H9 (cell line): ENCODE data around the gene MSL2. TPM values are rescaled to one million over a fixed set of nuclear protein-coding genes. Genes with fewer than 3 reads are reported as not detected.

Experiments
- DNase-seq: peaks from one replicate; pipeline ENCODE4 v3.0.0-alpha.2; 2017
- H2AFZ ChIP-seq: one replicate; pipeline ENCODE4 v1.6.1; 2013; ENCODE audit warnings: mild to moderate bottlenecking, low read length, control low read depth, moderate library complexity
- H2AK5ac ChIP-seq: 2 replicates; pipeline ENCODE4 v1.6.1; 2013; ENCODE audit warnings: low read length, control low read depth, mixed read lengths; ENCODE audit not compliant: insufficient read length
- H2BK120ac ChIP-seq: one replicate; pipeline ENCODE4 v1.6.1; 2013; ENCODE audit warnings: low read depth, mild to moderate bottlenecking, low read length, control low read depth, inconsistent platforms; ENCODE audit not compliant: poor library complexity, severe bottlenecking
- H2BK12ac ChIP-seq: 2 replicates; pipeline ENCODE4 v1.6.1; 2013; ENCODE audit warnings: low read length, control low read depth, mixed read lengths, low read depth; ENCODE audit not compliant: insufficient read length
- H2BK15ac ChIP-seq: 2 replicates; pipeline ENCODE4 v1.6.1; 2013; ENCODE audit warnings: low read depth, low read length, control low read depth
- H2BK20ac ChIP-seq: one replicate; pipeline ENCODE4 v1.6.1; 2013; ENCODE audit warnings: low read depth, mild to moderate bottlenecking, low read length, control low read depth, inconsistent platforms; ENCODE audit not compliant: poor library complexity, severe bottlenecking
- H2BK5ac ChIP-seq: 2 replicates; pipeline ENCODE4 v1.6.1; 2013; ENCODE audit warnings: low read length, control low read depth, mixed read lengths; ENCODE audit not compliant: insufficient read length
- H3K14ac ChIP-seq: 2 replicates; pipeline ENCODE4 v1.6.1; 2013; ENCODE audit warnings: low read length, control low read depth; ENCODE audit not compliant: insufficient read depth
- H3K18ac ChIP-seq: 2 replicates; pipeline ENCODE4 v1.6.1; 2013; ENCODE audit warnings: low read depth, mild to moderate bottlenecking, mixed read lengths, low read length, control low read depth; ENCODE audit not compliant: insufficient read length
- H3K23ac ChIP-seq: 2 replicates; pipeline ENCODE4 v1.6.1; 2013; ENCODE audit warnings: low read length, control low read depth, mixed read lengths, low read depth; ENCODE audit not compliant: insufficient read length
- H3K23me2 ChIP-seq: 2 replicates; pipeline ENCODE4 v1.6.1; 2013; ENCODE audit warnings: low read depth, mild to moderate bottlenecking, mixed read lengths, low read length, control low read depth; ENCODE audit not compliant: insufficient read length, poor library complexity, severe bottlenecking
- H3K27ac ChIP-seq: 2 replicates; pipeline ENCODE4 v1.5.1; 2013; ENCODE audit warnings: low read length, control low read depth, mixed read lengths, low read depth; ENCODE audit not compliant: insufficient read length
- H3K27me3 ChIP-seq: 2 replicates; pipeline ENCODE4 v1.6.1; 2013; ENCODE audit warnings: low read length, control low read depth, inconsistent platforms; ENCODE audit not compliant: insufficient read depth
- H3K4ac ChIP-seq: 2 replicates; pipeline ENCODE4 v1.6.1; 2013; ENCODE audit warnings: low read depth, mild to moderate bottlenecking, control low read depth, inconsistent platforms, low read length, moderate library complexity
- H3K4me1 ChIP-seq: 2 replicates; pipeline ENCODE4 v1.6.1; 2013; ENCODE audit warnings: low read length, control low read depth, inconsistent platforms; ENCODE audit not compliant: insufficient read depth
- H3K4me2 ChIP-seq: 2 replicates; pipeline ENCODE4 v1.6.1; 2013; ENCODE audit warnings: low read length, control low read depth, mixed read lengths; ENCODE audit not compliant: insufficient read length, insufficient read depth
- H3K56ac ChIP-seq: 2 replicates; pipeline ENCODE4 v1.6.1; 2013; ENCODE audit warnings: low read depth, mild to moderate bottlenecking, mixed read lengths, low read length, control low read depth; ENCODE audit not compliant: insufficient read length
- H3K79me1 ChIP-seq: 2 replicates; pipeline ENCODE4 v1.6.1; 2013; ENCODE audit warnings: low read depth, mild to moderate bottlenecking, moderate library complexity, low read length, control low read depth, inconsistent platforms; ENCODE audit not compliant: insufficient read depth, poor library complexity, severe bottlenecking
- H3K79me2 ChIP-seq: 2 replicates; pipeline ENCODE4 v1.6.1; 2013; ENCODE audit warnings: low read length, control low read depth, inconsistent platforms; ENCODE audit not compliant: insufficient read depth
- H3K9ac ChIP-seq: 2 replicates; pipeline ENCODE4 v1.6.1; 2013; ENCODE audit warnings: low read length, control low read depth, mixed read lengths; ENCODE audit not compliant: insufficient read length; ENCODE audit errors: extremely low read depth
- H3K9me3 ChIP-seq: one replicate; pipeline ENCODE4 v1.6.1; 2013; ENCODE audit warnings: low read depth, low read length, inconsistent platforms; ENCODE audit not compliant: control insufficient read depth
- H3T11ph ChIP-seq: one replicate; pipeline ENCODE4 v1.6.1; 2013; ENCODE audit warnings: mild to moderate bottlenecking, low read length, control low read depth, inconsistent platforms
- H4K20me1 ChIP-seq: one replicate; pipeline ENCODE4 v1.6.1; 2013; ENCODE audit not compliant: control insufficient read depth, insufficient read length, insufficient read depth
- H4K5ac ChIP-seq: 2 replicates; pipeline ENCODE4 v1.6.1; 2013; ENCODE audit warnings: low read depth, mild to moderate bottlenecking, mixed read lengths, low read length, control low read depth; ENCODE audit not compliant: insufficient read length
- H4K8ac ChIP-seq: replicated peaks from 2 replicates; pipeline ENCODE4 v1.6.1; 2013; ENCODE audit warnings: low read length, control low read depth, mixed read lengths, low read depth; ENCODE audit not compliant: insufficient read length
- H4K91ac ChIP-seq: 2 replicates; pipeline ENCODE4 v1.6.1; 2013; ENCODE audit warnings: low read depth, mild to moderate bottlenecking, moderate library complexity, mixed read lengths, low read length, control low read depth; ENCODE audit not compliant: insufficient read length
- H3K27ac Mint-ChIP-seq, 3 experiments: 2 replicates in 2 of 3; 3 replicates in 1 of 3; pipeline ENCODE4 v1.8.0; 2020 to 2021; ENCODE audit warnings: mixed read lengths in 3 of 3, mild to moderate bottlenecking in 1 of 3, moderate library complexity in 1 of 3
- H3K27me3 Mint-ChIP-seq: 2 replicates; pipeline ENCODE4 v1.8.0; 2021; ENCODE audit warnings: low read depth, mild to moderate bottlenecking, moderate library complexity, mixed read lengths
- H3K36me3 Mint-ChIP-seq, 3 experiments: 2 replicates in 2 of 3; 3 replicates in 1 of 3; pipeline ENCODE4 v1.8.0; 2020 to 2021; ENCODE audit warnings: low read depth in 3 of 3, mixed read lengths in 3 of 3; ENCODE audit not compliant: insufficient read depth in 1 of 3
- H3K4me1 Mint-ChIP-seq, 2 experiments: 2 replicates each; pipeline ENCODE4 v1.8.0; 2020; ENCODE audit warnings: mixed read lengths in 2 of 2
- H3K4me3 Mint-ChIP-seq, 2 experiments: 2 replicates in 1 of 2; 3 replicates in 1 of 2; pipeline ENCODE4 v1.8.0; 2020 to 2021; ENCODE audit warnings: mild to moderate bottlenecking in 2 of 2, mixed read lengths in 2 of 2, moderate library complexity in 1 of 2
- H3K9me3 Mint-ChIP-seq, 2 experiments: 2 replicates in 1 of 2; 3 replicates in 1 of 2; pipeline ENCODE4 v1.8.0; 2020; ENCODE audit warnings: mild to moderate bottlenecking in 2 of 2, mixed read lengths in 2 of 2, moderate library complexity in 1 of 2
- total RNA-seq: library from RNA; stranded (reverse); gene quantifications from 2 replicates; pipeline ENCODE4 v1.2.1, GENCODE V29; 2021
- TF ChIP-seq, protein P1 (sequence below): fragments of 200-600 bp; sonication (generic); conservative IDR thresholded peaks from 3 replicates; pipeline ENCODE4 v1.8.0; 2021; ENCODE audit warnings: antibody characterized with exemption, mild to moderate bottlenecking

Gene MSL2
- total RNA-seq, 1 experiment from 2014 or later, result 42.7 TPM

DNA sequence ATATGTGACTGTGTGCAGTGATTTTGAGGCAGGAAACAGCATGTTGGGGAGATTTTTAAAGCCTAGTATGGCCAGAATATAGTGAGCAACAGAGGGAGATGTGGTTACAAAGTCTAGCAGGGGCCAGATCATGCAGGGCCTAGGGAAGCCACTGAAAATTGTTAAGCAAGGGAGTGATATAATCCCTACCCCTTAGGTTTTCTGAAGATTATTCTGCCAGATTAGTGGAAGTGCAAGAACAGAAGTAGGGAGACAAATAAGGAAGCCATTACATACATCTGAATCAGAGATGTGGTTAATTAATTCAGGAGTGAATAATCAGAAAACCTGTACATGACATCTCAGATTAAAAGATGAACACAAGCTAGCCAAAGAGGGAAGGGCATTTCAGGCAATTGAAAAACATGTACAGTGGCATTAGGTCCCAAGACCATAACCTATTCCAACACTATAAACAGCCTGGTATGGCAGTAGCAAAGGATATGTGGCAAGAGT lies 54.8 kb downstream of the MSL2 start:
- H3K23ac ChIP-seq, result no peak overlapping the region
- H3K56ac ChIP-seq, result no peak overlapping the region
- DNase-seq, result no peak
- no peak overlapping the region for H3K27ac ChIP-seq
- no peak overlapping the region for H2BK15ac ChIP-seq
- H3K27ac Mint-ChIP-seq, result no peak overlapping the region
- no peaks in the 10 kb centered on the region for H3K9me3 ChIP-seq
- no peaks in the 10 kb centered on the region for H3K9me3 Mint-ChIP-seq
- no peak overlapping the region for H2BK120ac ChIP-seq
- no peak overlapping the region for H3K18ac ChIP-seq
- no peak overlapping the region for H3K14ac ChIP-seq
- H4K91ac ChIP-seq, result no peak overlapping the region
- H3K4me1 Mint-ChIP-seq, result peaks cover 6 to 11% of the 10 kb centered on the region in 2 experiments
- H3K27me3 Mint-ChIP-seq, result no peaks in the 10 kb centered on the region; the same call in 1 of the 2 replicates
- no peak overlapping the region for H4K8ac ChIP-seq
- no peak overlapping the region for H2AK5ac ChIP-seq
- H3K23me2 ChIP-seq, result no peaks in the 10 kb centered on the region
- no peak overlapping the region for H2BK5ac ChIP-seq
- no peaks in the 10 kb centered on the region for H3K79me1 ChIP-seq
- no peak overlapping the region for H2AFZ ChIP-seq
- H3K4me2 ChIP-seq, result no peak overlapping the region
- peaks cover 2% of the 10 kb centered on the region for H4K20me1 ChIP-seq
- H3K4me1 ChIP-seq, result peaks cover 5% of the 10 kb centered on the region; the same call in 1 of the 2 replicates
- H2BK12ac ChIP-seq, result no peak overlapping the region
- no peaks in the 10 kb centered on the region for H3K79me2 ChIP-seq
- H3K9ac ChIP-seq, result no peak overlapping the region
- H3K4ac ChIP-seq, result no peak overlapping the region
- no peak overlapping the region for H2BK20ac ChIP-seq
- no peak overlapping the region for H3K4me3 Mint-ChIP-seq
- TF ChIP-seq, protein P1, sequence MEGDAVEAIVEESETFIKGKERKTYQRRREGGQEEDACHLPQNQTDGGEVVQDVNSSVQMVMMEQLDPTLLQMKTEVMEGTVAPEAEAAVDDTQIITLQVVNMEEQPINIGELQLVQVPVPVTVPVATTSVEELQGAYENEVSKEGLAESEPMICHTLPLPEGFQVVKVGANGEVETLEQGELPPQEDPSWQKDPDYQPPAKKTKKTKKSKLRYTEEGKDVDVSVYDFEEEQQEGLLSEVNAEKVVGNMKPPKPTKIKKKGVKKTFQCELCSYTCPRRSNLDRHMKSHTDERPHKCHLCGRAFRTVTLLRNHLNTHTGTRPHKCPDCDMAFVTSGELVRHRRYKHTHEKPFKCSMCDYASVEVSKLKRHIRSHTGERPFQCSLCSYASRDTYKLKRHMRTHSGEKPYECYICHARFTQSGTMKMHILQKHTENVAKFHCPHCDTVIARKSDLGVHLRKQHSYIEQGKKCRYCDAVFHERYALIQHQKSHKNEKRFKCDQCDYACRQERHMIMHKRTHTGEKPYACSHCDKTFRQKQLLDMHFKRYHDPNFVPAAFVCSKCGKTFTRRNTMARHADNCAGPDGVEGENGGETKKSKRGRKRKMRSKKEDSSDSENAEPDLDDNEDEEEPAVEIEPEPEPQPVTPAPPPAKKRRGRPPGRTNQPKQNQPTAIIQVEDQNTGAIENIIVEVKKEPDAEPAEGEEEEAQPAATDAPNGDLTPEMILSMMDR, result no peak
- peaks cover 2 to 8% (median 3%) of the 10 kb centered on the region in 3 experiments; a peak in 4 of 7 replicates for H3K36me3 Mint-ChIP-seq
- no peak overlapping the region for H3T11ph ChIP-seq
- H4K5ac ChIP-seq, result no peak overlapping the region
- peaks cover 3% of the 10 kb centered on the region; the same call in 1 of the 2 replicates for H3K27me3 ChIP-seq
